DND-41 (cell line): Measurements from ENCODE around the gene SDR9C7.
"Not testable (repeated sequence)": the region's sequence is repeated elsewhere in the genome, so short reads cannot be mapped to it uniquely, and the experiment has no call there.

Experiments used
- ATAC-seq: fragments of 200-7000 bp; cut with Tn5 transposase; 3 replicates; pipeline ENCODE4 v1.9.1; 2021; ENCODE audit warnings: low read depth; ENCODE audit not compliant: insufficient read depth
- DNase-seq: peaks from one replicate; pipeline ENCODE4 v3.0.0-alpha.2; 2020
- H2AFZ ChIP-seq: 2 replicates; pipeline ENCODE4 v1.6.0; 2012; ENCODE audit warnings: low read depth, low read length
- H3K27ac ChIP-seq: 2 replicates; pipeline ENCODE4 v1.5.1; 2012; ENCODE audit warnings: low read length, inconsistent platforms
- H3K27me3 ChIP-seq: fragments of 200-600 bp; sonication (generic); 2 replicates; pipeline ENCODE4 v1.6.0; 2012; ENCODE audit warnings: low read length, mild to moderate bottlenecking, inconsistent platforms; ENCODE audit not compliant: insufficient read depth, poor library complexity
- H3K36me3 ChIP-seq: 2 replicates; pipeline ENCODE4 v1.5.1; 2012; ENCODE audit warnings: low read length, inconsistent platforms; ENCODE audit not compliant: insufficient read depth
- H3K4me1 ChIP-seq: 2 replicates; pipeline ENCODE4 v1.5.1; 2012; ENCODE audit warnings: mild to moderate bottlenecking, low read length; ENCODE audit not compliant: insufficient read depth
- H3K4me2 ChIP-seq: 2 replicates; pipeline ENCODE4 v1.6.0; 2012; ENCODE audit warnings: mild to moderate bottlenecking, moderate library complexity, low read length, inconsistent platforms; ENCODE audit not compliant: insufficient read depth
- H3K4me3 ChIP-seq, 2 experiments: fragments of 200-600 bp in 1 of 2; shearing (Covaris generic) in 1 of 2; 2 replicates each; pipeline ENCODE4 v1.5.1; 2012 to 2016; ENCODE audit warnings: inconsistent platforms in 2 of 2, low read length in 2 of 2, mild to moderate bottlenecking in 2 of 2, low read depth in 1 of 2, moderate library complexity in 1 of 2
- H3K79me2 ChIP-seq: 2 replicates; pipeline ENCODE4 v1.6.0; 2012; ENCODE audit warnings: low read length, inconsistent platforms; ENCODE audit not compliant: insufficient read depth
- H3K9ac ChIP-seq: 2 replicates; pipeline ENCODE4 v1.6.0; 2012; ENCODE audit warnings: low read depth, mild to moderate bottlenecking, inconsistent platforms, low read length, moderate library complexity
- H3K9me3 ChIP-seq: 2 replicates; pipeline ENCODE4 v1.5.1; 2012; ENCODE audit warnings: low read length, moderate library complexity, mild to moderate bottlenecking, inconsistent platforms; ENCODE audit not compliant: insufficient read depth, severe bottlenecking
- H4K20me1 ChIP-seq: 2 replicates; pipeline ENCODE4 v1.6.0; 2012; ENCODE audit warnings: low read length; ENCODE audit not compliant: insufficient read depth
- EZH2 ChIP-seq: IDR thresholded peaks from 3 replicates; pipeline ENCODE4 v1.6.1; 2012; ENCODE audit warnings: borderline replicate concordance, low read depth, mild to moderate bottlenecking, moderate library complexity, low read length, inconsistent platforms; ENCODE audit not compliant: severe bottlenecking
- TF ChIP-seq, protein P1 (sequence below): IDR thresholded peaks from 2 replicates; pipeline ENCODE4 v1.5.1; 2012; ENCODE audit warnings: borderline replicate concordance, low read length, moderate library complexity, mild to moderate bottlenecking; ENCODE audit not compliant: poor library complexity, severe bottlenecking; ENCODE audit errors: extremely low read depth

The SDR9C7 gene

GRCh38 chr12:56980268-56980667, 46.1 kb upstream of the SDR9C7 start:
- no peak overlapping the region for H2AFZ ChIP-seq
- H3K9ac ChIP-seq, result no peak overlapping the region

GRCh38 chr12:56979628-56980027, 45.4 kb upstream of the SDR9C7 start:
- Histone ChIP-seq H3K4me1 (no peaks in the 10 kb centered on the region), H3K27ac (no peak overlapping the region), H3K4me2 (no peak overlapping the region), H3K9me3 (no peaks in the 10 kb centered on the region), H2AFZ (no peak overlapping the region), H3K4me3 (no peak overlapping the region), H3K79me2 (no peaks in the 10 kb centered on the region), H3K27me3 (no peaks in the 10 kb centered on the region), H3K9ac (no peak overlapping the region), H3K36me3 (no peaks in the 10 kb centered on the region), H4K20me1 (no peaks in the 10 kb centered on the region)
- TF ChIP-seq, protein P1, sequence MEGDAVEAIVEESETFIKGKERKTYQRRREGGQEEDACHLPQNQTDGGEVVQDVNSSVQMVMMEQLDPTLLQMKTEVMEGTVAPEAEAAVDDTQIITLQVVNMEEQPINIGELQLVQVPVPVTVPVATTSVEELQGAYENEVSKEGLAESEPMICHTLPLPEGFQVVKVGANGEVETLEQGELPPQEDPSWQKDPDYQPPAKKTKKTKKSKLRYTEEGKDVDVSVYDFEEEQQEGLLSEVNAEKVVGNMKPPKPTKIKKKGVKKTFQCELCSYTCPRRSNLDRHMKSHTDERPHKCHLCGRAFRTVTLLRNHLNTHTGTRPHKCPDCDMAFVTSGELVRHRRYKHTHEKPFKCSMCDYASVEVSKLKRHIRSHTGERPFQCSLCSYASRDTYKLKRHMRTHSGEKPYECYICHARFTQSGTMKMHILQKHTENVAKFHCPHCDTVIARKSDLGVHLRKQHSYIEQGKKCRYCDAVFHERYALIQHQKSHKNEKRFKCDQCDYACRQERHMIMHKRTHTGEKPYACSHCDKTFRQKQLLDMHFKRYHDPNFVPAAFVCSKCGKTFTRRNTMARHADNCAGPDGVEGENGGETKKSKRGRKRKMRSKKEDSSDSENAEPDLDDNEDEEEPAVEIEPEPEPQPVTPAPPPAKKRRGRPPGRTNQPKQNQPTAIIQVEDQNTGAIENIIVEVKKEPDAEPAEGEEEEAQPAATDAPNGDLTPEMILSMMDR, result no peak
- TF ChIP-seq EZH2, result no peak
- ATAC-seq (no peak), DNase-seq (no peak)

More at GRCh38 chr12:56980268-56980667, 46.1 kb upstream of the SDR9C7 start:
- Histone ChIP-seq H4K20me1 (no peaks in the 10 kb centered on the region), H3K9me3 (no peaks in the 10 kb centered on the region), H3K4me3 (no peak overlapping the region), H3K36me3 (no peaks in the 10 kb centered on the region), H3K4me1 (no peaks in the 10 kb centered on the region), H3K27ac (no peak overlapping the region), H3K4me2 (no peak overlapping the region), H3K79me2 (no peaks in the 10 kb centered on the region), H3K27me3 (no peaks in the 10 kb centered on the region)
- ATAC-seq (no peak), DNase-seq (no peak)
- no peak for TF ChIP-seq EZH2
- TF ChIP-seq, protein P1, result no peak

GRCh38 chr12:56978397-56979138, 44.4 kb upstream of the SDR9C7 start:
- H3K27ac ChIP-seq, result no peak overlapping the region
- H4K20me1 ChIP-seq, result no peaks in the 10 kb centered on the region
- no peaks in the 10 kb centered on the region for H3K79me2 ChIP-seq
- no peak overlapping the region for H3K9ac ChIP-seq
- no peaks in the 10 kb centered on the region for H3K36me3 ChIP-seq
- no peak for DNase-seq
- H3K4me2 ChIP-seq, result no peak overlapping the region
- TF ChIP-seq, protein P1, result no peak
- no peak for TF ChIP-seq EZH2
- H3K4me1 ChIP-seq, result no peaks in the 10 kb centered on the region
- no peaks in the 10 kb centered on the region for H3K27me3 ChIP-seq
- no peaks in the 10 kb centered on the region for H3K9me3 ChIP-seq
- no peak overlapping the region for H2AFZ ChIP-seq
- ATAC-seq, result no peak
- no peak overlapping the region for H3K4me3 ChIP-seq

DNA sequence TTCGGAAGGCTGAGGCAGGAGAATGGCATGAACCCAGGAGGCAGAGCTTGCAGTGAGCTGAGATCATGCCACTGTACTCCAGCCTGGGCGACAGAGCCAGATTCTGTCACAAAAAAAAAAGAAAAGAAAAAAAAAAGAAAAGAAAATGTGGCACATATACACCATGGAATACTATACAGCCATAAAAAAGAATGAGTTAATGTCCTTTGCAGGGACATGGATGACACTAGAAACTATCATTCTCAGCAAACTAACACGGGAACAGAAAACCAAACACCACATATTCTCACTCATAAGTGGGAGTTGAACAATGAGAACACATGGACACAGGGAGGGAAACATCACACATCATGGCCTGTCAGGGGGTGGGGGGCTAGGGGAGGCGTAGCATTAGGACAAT, 43.2 kb upstream of the SDR9C7 start:
- not testable (repeated sequence) for H3K79me2 ChIP-seq, DNase-seq, H4K20me1 ChIP-seq, H3K27me3 ChIP-seq, H3K4me1 ChIP-seq, H3K27ac ChIP-seq, H2AFZ ChIP-seq, ATAC-seq, H3K9ac ChIP-seq, H3K4me2 ChIP-seq, H3K36me3 ChIP-seq, H3K9me3 ChIP-seq, H3K4me3 ChIP-seq

DNA sequence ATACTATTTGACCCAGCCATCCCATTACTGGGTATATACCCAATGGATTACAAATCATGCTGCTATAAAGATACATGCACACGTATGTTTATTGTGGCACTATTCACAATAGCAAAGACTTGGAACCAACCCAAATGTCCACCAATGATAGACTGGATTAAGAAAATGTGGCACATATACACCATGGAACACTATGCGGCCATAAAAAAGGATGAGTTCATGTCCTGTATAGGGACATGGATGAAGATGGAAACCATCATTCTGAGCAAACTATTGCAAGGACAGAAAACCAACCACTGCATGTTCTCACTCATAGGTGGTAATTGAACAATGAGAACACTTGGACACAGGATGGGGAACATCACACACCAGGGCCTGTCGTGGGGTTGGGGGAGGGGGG, 40.0 kb upstream of the SDR9C7 start:
- H3K4me1 ChIP-seq, H3K4me3 ChIP-seq, H3K9me3 ChIP-seq, H3K36me3 ChIP-seq, DNase-seq, H3K27ac ChIP-seq, ATAC-seq, H3K4me2 ChIP-seq, H4K20me1 ChIP-seq, H3K79me2 ChIP-seq, H2AFZ ChIP-seq, H3K9ac ChIP-seq, H3K27me3 ChIP-seq: not testable (repeated sequence)

- not testable (repeated sequence) for H3K4me1 ChIP-seq, H3K79me2 ChIP-seq, H3K4me2 ChIP-seq, H2AFZ ChIP-seq, H3K36me3 ChIP-seq, H3K4me3 ChIP-seq, H3K9ac ChIP-seq, DNase-seq, H3K27me3 ChIP-seq, H4K20me1 ChIP-seq, H3K27ac ChIP-seq, ATAC-seq, H3K9me3 ChIP-seq
Observed at GRCh38 chr12:56968910-56969309, 34.7 kb upstream of the SDR9C7 start.
